SK-N-MC (cell line): ENCODE results near the gene CYP27A1.

Experiments used
- DNase-seq: peaks from one replicate; pipeline ENCODE4 v3.0.0-alpha.2; 2011; ENCODE audit warnings: low read depth, low spot score
- H3K27ac ChIP-seq: fragments of 200-600 bp; sonication (generic); 2 replicates; pipeline ENCODE4 v1.5.1; 2016; ENCODE audit warnings: mixed run types
- H3K36me3 ChIP-seq: fragments of 200-600 bp; sonication (generic); 2 replicates; pipeline ENCODE4 v1.6.1; 2017; ENCODE audit warnings: antibody characterized with exemption, low read length, mixed read lengths; ENCODE audit not compliant: insufficient read depth
- H3K4me3 ChIP-seq: fragments of 200-600 bp; sonication (generic); 2 replicates; pipeline ENCODE4 v1.5.1; 2016
- H3K9ac ChIP-seq: fragments of 200-600 bp; sonication (generic); 2 replicates; pipeline ENCODE4 v1.8.0; 2017; ENCODE audit warnings: mixed run types, mixed read lengths; ENCODE audit not compliant: insufficient read length
- H3K9me3 ChIP-seq: fragments of 200-600 bp; sonication (generic); 2 replicates; pipeline ENCODE4 v1.6.1; 2017; ENCODE audit warnings: low read depth, mild to moderate bottlenecking, antibody characterized with exemption, low read length, moderate library complexity, mixed read lengths
- EZH2 ChIP-seq: fragments of 200-600 bp; sonication (generic); IDR thresholded peaks from one replicate; pipeline ENCODE4 v1.6.1; 2017; ENCODE audit warnings: antibody characterized with exemption
- FOXP2 ChIP-seq: optimal IDR thresholded peaks from 2 replicates; pipeline ENCODE3; 2011; ENCODE audit warnings: mild to moderate bottlenecking, moderate library complexity; ENCODE audit not compliant: insufficient read depth; ENCODE audit errors: extremely low read length, control extremely low read depth
- POLR2AphosphoS5 ChIP-seq: IDR thresholded peaks from 2 replicates; pipeline ENCODE4 v1.6.1; 2012; ENCODE audit warnings: mild to moderate bottlenecking, low read depth, low read length, borderline replicate concordance

Gene CYP27A1

GRCh38 chr2:218855305-218856166 is 73.6 kb downstream of the CYP27A1 start:
- no peak for DNase-seq
- no peaks in the 10 kb centered on the region for H3K36me3 ChIP-seq
- no peak for TF ChIP-seq EZH2
- no peak for TF ChIP-seq POLR2AphosphoS5
- no peak for TF ChIP-seq FOXP2
- 0 out of 2 replicates have a peak overlapping the region, but pooled peaks have one; percentile 45 for H3K4me3 ChIP-seq
- no peak overlapping the region for H3K9ac ChIP-seq
- peak overlapping the region; percentile 54; the same call in 1 of the 2 replicates for H3K27ac ChIP-seq
- H3K9me3 ChIP-seq, result no peaks in the 10 kb centered on the region

- no peaks in the 10 kb centered on the region for H3K36me3 ChIP-seq
- H3K9me3 ChIP-seq, result no peaks in the 10 kb centered on the region
- no peak for TF ChIP-seq EZH2
- TF ChIP-seq POLR2AphosphoS5, result peak; percentile 40; the same call in 1 of the 2 replicates
- DNase-seq, result no peak
- peak overlapping the region; percentile 45 for H3K4me3 ChIP-seq
- peak overlapping the region; percentile 54; the same call in 1 of the 2 replicates for H3K27ac ChIP-seq
- H3K9ac ChIP-seq, result no peak overlapping the region
These were observed 74.4 kb downstream of the CYP27A1 start for GRCh38 chr2:218856167-218856895.

GRCh38 chr2:218856896-218857243 is 74.9 kb downstream of the CYP27A1 start:
- 0 out of 2 replicates have a peak overlapping the region, but pooled peaks have one; percentile 29 for H3K27ac ChIP-seq

GRCh38 chr2:218857371-218858137 is 75.6 kb downstream of the CYP27A1 start:
- Histone ChIP-seq H3K9me3 (no peaks in the 10 kb centered on the region), H3K4me3 (peak overlapping the region; percentile 45), H3K27ac (peak overlapping the region; percentile 55; the same call in 1 of the 2 replicates), H3K36me3 (no peaks in the 10 kb centered on the region), H3K9ac (no peak overlapping the region)
- no peak for DNase-seq
- TF ChIP-seq FOXP2 (peak; percentile 66), POLR2AphosphoS5 (no peak; the same call in 1 of the 2 replicates)

More at GRCh38 chr2:218856896-218857243, 74.9 kb downstream of the CYP27A1 start:
- Histone ChIP-seq H3K36me3 (no peaks in the 10 kb centered on the region), H3K4me3 (peak overlapping the region; percentile 45), H3K9ac (no peak overlapping the region), H3K9me3 (no peaks in the 10 kb centered on the region)
- TF ChIP-seq POLR2AphosphoS5 (no peak), FOXP2 (no peak), EZH2 (no peak)
- no peak for DNase-seq

GRCh38 chr2:218858138-218858445 is 76.1 kb downstream of the CYP27A1 start:
- no peaks in the 10 kb centered on the region for H3K9me3 ChIP-seq
- no peak for TF ChIP-seq EZH2
- no peak for TF ChIP-seq POLR2AphosphoS5
- no peak for TF ChIP-seq FOXP2
- peak overlapping the region; percentile 55; the same call in 1 of the 2 replicates for H3K27ac ChIP-seq
- peak overlapping the region; percentile 45 for H3K4me3 ChIP-seq
- DNase-seq, result no peak
- H3K9ac ChIP-seq, result no peak overlapping the region
- H3K36me3 ChIP-seq, result no peaks in the 10 kb centered on the region

GRCh38 chr2:218858671-218859555 is 77.0 kb downstream of the CYP27A1 start:
- TF ChIP-seq EZH2, result no peak
- no peak for TF ChIP-seq POLR2AphosphoS5
- no peak for TF ChIP-seq FOXP2
- no peak for DNase-seq
- no peaks in the 10 kb centered on the region for H3K36me3 ChIP-seq
- no peaks in the 10 kb centered on the region for H3K9me3 ChIP-seq
- peak overlapping the region; percentile 70 for H3K4me3 ChIP-seq
- H3K9ac ChIP-seq, result no peak overlapping the region
- no peak overlapping the region for H3K27ac ChIP-seq

GRCh38 chr2:218859556-218859987 is 77.6 kb downstream of the CYP27A1 start, which contains the start of gene WNT6:
WNT6 (plus strand) TSS chr2:218859805; CDS start chr2:218860038, 233 bp downstream.
- Histone ChIP-seq H3K27ac (no peak within 1 kb of the TSS), H3K4me3 (peak within 1 kb of the TSS; percentile 88), H3K9ac (peak within 1 kb of the TSS; percentile 62), H3K9me3 (no peaks in the 10 kb centered on the region), H3K36me3 (no peaks in the 10 kb centered on the region)
- no peak for DNase-seq
- no peak for TF ChIP-seq EZH2
- TF ChIP-seq FOXP2, result no peak
- TF ChIP-seq POLR2AphosphoS5, result no peak
